Calu3 (cell line): ENCODE data around the gene AGAP4. TPM values are rescaled to one million over a fixed set of nuclear protein-coding genes. Genes with fewer than 3 reads are reported as not detected.
"Not testable (repeated sequence)": the region's sequence is repeated elsewhere in the genome, so short reads cannot be mapped to it uniquely, and the experiment has no call there.

Experiments
- BruUV-seq: library from RNA; stranded (reverse); fragments of 400-500 nt; replicated peaks from 2 replicates; lab custom pipeline; 2021; lab: Mats Ljungman, UMichigan
- CTCF ChIA-PET: fragments of 300-600 bp; sonication (Branson Sonifier 250); formaldehyde crosslinking; loops from one replicate; lab custom pipeline; 2022; ENCODE audit warnings: antibody characterized with exemption; lab: Charles Lee
- DNase-seq: peaks from one replicate; pipeline ENCODE4 v3.0.0; 2022
- H3K27ac Mint-ChIP-seq: one replicate; pipeline ENCODE4 v1.8.0; 2022; ENCODE audit warnings: mixed read lengths; ENCODE audit not compliant: unreplicated experiment
- H3K27me3 Mint-ChIP-seq: one replicate; pipeline ENCODE4 v1.8.0; 2022; ENCODE audit warnings: mixed read lengths; ENCODE audit not compliant: unreplicated experiment
- H3K36me3 Mint-ChIP-seq: one replicate; pipeline ENCODE4 v1.8.0; 2022; ENCODE audit warnings: mild to moderate bottlenecking, moderate library complexity, mixed read lengths; ENCODE audit not compliant: insufficient read depth, unreplicated experiment
- H3K4me1 Mint-ChIP-seq: one replicate; pipeline ENCODE4 v1.8.0; 2022; ENCODE audit warnings: mild to moderate bottlenecking, low read depth, mixed read lengths; ENCODE audit not compliant: unreplicated experiment
- H3K4me3 Mint-ChIP-seq: one replicate; pipeline ENCODE4 v1.8.0; 2022; ENCODE audit warnings: mild to moderate bottlenecking, low read depth, moderate library complexity, mixed read lengths; ENCODE audit not compliant: unreplicated experiment
- H3K9me3 Mint-ChIP-seq: one replicate; pipeline ENCODE4 v1.8.0; 2022; ENCODE audit warnings: low read depth, mixed read lengths; ENCODE audit not compliant: unreplicated experiment
- intact Hi-C: fragments of 100-400 bp; cut with micrococcal nuclease; formaldehyde crosslinking; loops from one replicate; pipeline ENCODE4 v1.10.0; 2022; ENCODE audit not compliant: unreplicated experiment
- total RNA-seq: library from RNA; stranded (reverse); gene quantifications from 2 replicates; pipeline ENCODE4 v1.2.3, GENCODE V29; 2022
- TF ChIP-seq, protein P1 (sequence below): fragments of 200-600 bp; IDR thresholded peaks from one replicate; pipeline ENCODE4 v1.8.0; 2022; ENCODE audit warnings: antibody characterized with exemption; ENCODE audit not compliant: unreplicated experiment

AGAP4 gene
- total RNA-seq, 1 experiment from 2014 or later: 31.4 TPM

DNA sequence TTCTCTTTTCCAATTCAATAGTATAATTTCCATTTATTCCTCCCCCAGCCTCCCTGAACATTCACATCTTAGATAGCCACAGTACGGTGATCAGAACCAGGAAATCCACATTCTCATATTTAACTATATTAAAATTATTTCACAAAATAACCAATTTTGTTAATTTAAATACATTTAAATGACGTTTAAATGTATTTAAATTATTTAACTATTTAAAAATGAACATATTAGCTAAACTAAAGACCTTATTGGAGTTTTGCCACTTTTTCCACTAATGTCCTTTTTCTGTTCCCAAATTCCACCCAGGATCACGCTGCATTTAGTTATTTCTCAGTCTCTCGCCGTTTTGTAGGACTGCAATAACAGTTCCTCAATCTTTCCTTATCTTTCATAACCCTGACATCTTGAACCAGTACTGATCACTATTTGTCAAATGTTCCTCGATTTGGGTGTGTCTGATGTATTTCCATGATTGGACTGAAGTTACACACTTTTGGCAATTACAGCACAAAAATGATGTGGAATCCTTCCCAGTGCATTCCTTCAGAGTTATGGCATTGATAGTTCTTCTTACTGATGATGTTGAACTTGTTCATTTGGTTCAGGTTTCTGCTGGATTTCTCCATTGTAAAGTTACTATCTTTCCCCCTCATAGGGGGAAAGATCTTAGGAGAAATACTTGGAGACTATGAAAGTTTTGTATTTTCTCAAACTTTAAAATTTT lies 27.0 kb downstream of the AGAP4 start:
- DNase-seq, H3K4me3 Mint-ChIP-seq, H3K27ac Mint-ChIP-seq, intact Hi-C loops, H3K9me3 Mint-ChIP-seq, H3K36me3 Mint-ChIP-seq, BruUV-seq, CTCF ChIA-PET, H3K4me1 Mint-ChIP-seq: not testable (repeated sequence)
- H3K27me3 Mint-ChIP-seq: peaks cover 21% of the 10 kb centered on the region

DNA sequence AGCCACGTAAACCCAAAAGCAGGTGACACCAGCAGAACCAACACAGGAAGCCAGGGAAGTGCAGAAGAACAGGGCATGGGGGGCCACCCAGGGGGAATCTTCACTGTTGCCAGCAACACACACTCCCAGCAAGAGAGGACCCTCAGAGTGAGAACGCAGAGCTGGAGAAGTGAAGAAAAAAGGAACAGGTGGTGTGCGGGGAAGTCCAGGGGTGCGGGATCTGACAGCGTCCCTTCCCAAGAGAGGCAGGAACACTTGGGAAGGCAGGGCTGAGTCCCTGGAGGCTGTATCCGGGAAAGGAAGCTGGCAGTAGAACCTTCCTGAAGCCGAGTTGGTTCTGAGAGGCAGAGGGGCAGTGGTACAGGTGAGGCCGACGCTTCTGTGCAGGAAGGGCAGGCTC lies 27.7 kb downstream of the AGAP4 start:
- intact Hi-C loops: no loop called here
- no TSS peak for BruUV-seq
- no peak overlapping the region for H3K27ac Mint-ChIP-seq
- H3K9me3 Mint-ChIP-seq: no peaks in the 10 kb centered on the region
- H3K27me3 Mint-ChIP-seq: peaks cover 21% of the 10 kb centered on the region
- no peak for DNase-seq
- TF ChIP-seq, protein P1, sequence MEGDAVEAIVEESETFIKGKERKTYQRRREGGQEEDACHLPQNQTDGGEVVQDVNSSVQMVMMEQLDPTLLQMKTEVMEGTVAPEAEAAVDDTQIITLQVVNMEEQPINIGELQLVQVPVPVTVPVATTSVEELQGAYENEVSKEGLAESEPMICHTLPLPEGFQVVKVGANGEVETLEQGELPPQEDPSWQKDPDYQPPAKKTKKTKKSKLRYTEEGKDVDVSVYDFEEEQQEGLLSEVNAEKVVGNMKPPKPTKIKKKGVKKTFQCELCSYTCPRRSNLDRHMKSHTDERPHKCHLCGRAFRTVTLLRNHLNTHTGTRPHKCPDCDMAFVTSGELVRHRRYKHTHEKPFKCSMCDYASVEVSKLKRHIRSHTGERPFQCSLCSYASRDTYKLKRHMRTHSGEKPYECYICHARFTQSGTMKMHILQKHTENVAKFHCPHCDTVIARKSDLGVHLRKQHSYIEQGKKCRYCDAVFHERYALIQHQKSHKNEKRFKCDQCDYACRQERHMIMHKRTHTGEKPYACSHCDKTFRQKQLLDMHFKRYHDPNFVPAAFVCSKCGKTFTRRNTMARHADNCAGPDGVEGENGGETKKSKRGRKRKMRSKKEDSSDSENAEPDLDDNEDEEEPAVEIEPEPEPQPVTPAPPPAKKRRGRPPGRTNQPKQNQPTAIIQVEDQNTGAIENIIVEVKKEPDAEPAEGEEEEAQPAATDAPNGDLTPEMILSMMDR: no peak
- no peak overlapping the region for H3K4me3 Mint-ChIP-seq
- CTCF ChIA-PET: interaction anchor here (0.6 kb wide), 1 partner anchor 298 kb away, joined by 3 read pairs; no protein-coding TSS in a partner anchor
- no peaks in the 10 kb centered on the region for H3K36me3 Mint-ChIP-seq
- H3K4me1 Mint-ChIP-seq: no peaks in the 10 kb centered on the region

DNA sequence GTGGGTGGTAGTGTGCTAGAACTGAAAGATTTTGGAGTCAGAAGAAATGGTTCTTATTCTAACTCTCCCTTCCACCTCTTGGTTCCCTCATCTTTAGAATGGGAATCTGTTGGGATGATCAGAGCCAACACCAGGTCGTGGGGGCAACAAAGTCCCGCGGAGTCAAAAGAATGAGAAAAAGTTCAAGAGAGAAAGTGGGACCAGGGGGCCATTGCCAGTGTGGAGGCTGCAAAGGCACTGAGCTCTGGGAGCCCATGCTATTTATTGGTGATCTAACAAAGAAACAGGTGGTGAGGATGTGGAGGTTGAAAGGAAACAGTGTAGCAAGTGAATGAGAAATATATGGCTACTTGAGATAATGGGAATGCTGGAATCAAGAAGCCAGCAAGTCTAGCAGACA lies 29.4 kb downstream of the AGAP4 start:
- no peak overlapping the region for H3K27ac Mint-ChIP-seq
- H3K27me3 Mint-ChIP-seq: peaks cover 21% of the 10 kb centered on the region
- CTCF ChIA-PET: no interaction called here
- H3K4me1 Mint-ChIP-seq: no peaks in the 10 kb centered on the region
- intact Hi-C loops: no loop called here
- no peaks in the 10 kb centered on the region for H3K9me3 Mint-ChIP-seq
- no peaks in the 10 kb centered on the region for H3K36me3 Mint-ChIP-seq
- no peak overlapping the region for H3K4me3 Mint-ChIP-seq
- TF ChIP-seq, protein P1: no peak
- no peak for DNase-seq
- no TSS peak for BruUV-seq

DNA sequence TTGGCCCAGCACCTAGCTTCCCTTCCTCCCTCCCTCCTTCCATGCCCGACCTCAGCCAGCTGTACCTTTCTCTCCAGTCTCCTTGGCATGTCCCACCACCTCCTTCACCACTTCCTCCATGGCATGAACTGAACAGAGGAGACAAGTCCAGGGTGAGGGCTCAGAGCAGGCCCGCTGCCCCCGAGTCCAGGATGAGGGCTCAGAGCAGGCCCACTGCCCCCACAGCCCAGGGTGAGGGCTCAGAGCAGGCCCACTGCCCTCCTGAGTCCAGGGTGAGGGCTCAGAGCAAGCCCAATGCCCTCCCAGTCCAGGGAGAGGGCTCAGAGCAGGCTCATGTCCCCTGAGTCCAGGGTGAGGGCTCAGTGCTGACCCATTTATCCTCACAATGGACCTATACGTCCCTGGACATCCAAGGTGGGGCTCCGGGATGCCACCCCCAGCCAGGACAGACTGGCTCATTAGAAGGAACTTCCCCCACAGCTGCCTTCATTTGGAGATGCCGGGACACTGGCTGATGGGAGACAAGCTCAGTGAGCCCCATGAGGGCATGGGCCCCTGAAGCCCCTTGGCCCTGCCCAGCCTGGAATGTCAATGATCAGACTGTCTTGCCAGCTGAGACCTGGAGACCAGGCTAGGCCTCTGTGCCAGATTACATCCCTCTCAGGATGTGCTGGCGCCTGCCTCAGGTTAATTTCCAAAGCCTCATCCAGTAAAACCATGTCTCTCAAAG lies 30.0 kb downstream of the AGAP4 start:
- no peaks in the 10 kb centered on the region for H3K4me1 Mint-ChIP-seq

DNA sequence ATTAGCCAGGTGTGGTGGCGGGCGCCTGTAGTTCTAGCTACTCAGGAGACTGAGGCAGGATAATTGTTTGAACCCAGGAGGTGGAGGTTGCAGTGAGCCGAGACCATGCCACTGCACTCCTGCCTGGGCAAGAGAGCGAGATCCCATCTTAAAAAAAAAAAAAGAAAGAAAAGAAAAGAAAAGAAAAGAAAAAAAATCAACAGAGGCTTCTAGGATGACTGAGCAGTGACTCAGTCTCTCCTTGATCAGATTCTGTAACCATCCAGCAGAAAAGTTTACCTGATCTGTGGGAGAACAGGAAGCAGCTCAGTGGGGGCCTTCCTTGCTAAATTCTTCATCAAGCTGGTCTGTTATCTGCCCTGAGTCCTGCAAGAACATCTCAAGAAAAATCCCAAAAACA lies 33.2 kb downstream of the AGAP4 start:
- DNase-seq, H3K4me3 Mint-ChIP-seq, H3K36me3 Mint-ChIP-seq, H3K4me1 Mint-ChIP-seq, H3K9me3 Mint-ChIP-seq, H3K27ac Mint-ChIP-seq, CTCF ChIA-PET, BruUV-seq, intact Hi-C loops: not testable (repeated sequence)
- H3K27me3 Mint-ChIP-seq: peaks cover 16% of the 10 kb centered on the region

More for the DNA sequence above, 30.0 kb downstream of the AGAP4 start:
- H3K27me3 Mint-ChIP-seq: peaks cover 21% of the 10 kb centered on the region
- TF ChIP-seq, protein P1: no peak
- H3K27ac Mint-ChIP-seq: no peak overlapping the region
- DNase-seq: no peak
- CTCF ChIA-PET: no interaction called here
- BruUV-seq: no TSS peak
- H3K36me3 Mint-ChIP-seq: no peaks in the 10 kb centered on the region
- intact Hi-C loops: no loop called here
- no peaks in the 10 kb centered on the region for H3K9me3 Mint-ChIP-seq
- no peak overlapping the region for H3K4me3 Mint-ChIP-seq

DNA sequence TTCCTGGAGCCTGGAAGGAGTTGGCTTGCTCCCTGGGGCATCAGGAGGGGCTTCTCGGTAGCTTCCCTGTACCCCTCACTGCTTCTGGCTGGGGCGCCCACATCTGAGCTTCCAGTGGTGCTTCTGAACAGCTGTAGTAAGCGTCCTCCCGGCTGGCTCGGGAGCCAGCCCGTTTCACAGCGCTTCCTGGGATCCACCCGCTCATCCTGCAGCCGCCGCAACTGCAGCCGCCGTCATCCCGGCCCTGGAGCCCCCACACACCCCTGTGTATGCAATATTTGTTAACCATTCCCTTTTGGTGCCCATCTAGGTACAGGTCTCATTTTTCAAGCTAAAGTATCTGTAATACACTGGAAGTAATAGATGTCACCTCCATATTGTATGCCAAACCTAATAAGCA lies 34.3 kb downstream of the AGAP4 start:
- H3K27me3 Mint-ChIP-seq: peaks cover 16% of the 10 kb centered on the region
- H3K36me3 Mint-ChIP-seq, BruUV-seq, H3K4me3 Mint-ChIP-seq, CTCF ChIA-PET, H3K4me1 Mint-ChIP-seq, DNase-seq, H3K9me3 Mint-ChIP-seq, H3K27ac Mint-ChIP-seq, intact Hi-C loops: not testable (repeated sequence)
